HepG2 (cell line): ENCODE data around the gene TTN. TPM values are rescaled to one million over a fixed set of nuclear protein-coding genes. Genes with fewer than 3 reads are reported as not detected.

Experiments
- ATAC-seq: fragments of 200-7000 bp; cut with Tn5 transposase; 3 replicates; pipeline ENCODE4 v1.9.1; 2020; ENCODE audit warnings: mild to moderate bottlenecking, moderate library complexity
- BruUV-seq: library from RNA; stranded (reverse); fragments of 400-500 nt; replicated peaks from 2 replicates; lab custom pipeline; 2021; lab: Mats Ljungman, UMichigan
- CTCF ChIA-PET: fragments of 300-600 bp; formaldehyde crosslinking; extraction: SDS; loops from one replicate; lab custom pipeline; 2021; ENCODE audit warnings: low total read pairs, inconsistent platforms, low intra/inter-chr PET ratio; lab: Yijun Ruan, JAX
- POLR2A ChIA-PET: fragments of 350-600 bp; sonication (Branson Sonifier 250); formaldehyde crosslinking; loops from one replicate; lab custom pipeline; 2020; ENCODE audit warnings: antibody characterized with exemption, inconsistent platforms; lab: Yijun Ruan, JAX
- DNase-seq: peaks from one replicate; pipeline ENCODE4 v3.0.0-alpha.2; 2015; ENCODE audit warnings: low spot score
- FAIRE-seq: peaks from 3 replicates; lab custom pipeline; 2011; peaks lifted over from hg19 to GRCh38; lab: Jason Lieb, UNC
- H2AFZ ChIP-seq: one replicate; pipeline ENCODE4 v1.6.1; 2011; ENCODE audit warnings: low read length, inconsistent platforms
- H3K27ac ChIP-seq: fragments of 300-600 bp; 3 replicates; pipeline ENCODE4 v1.8.0; 2011; ENCODE audit warnings: mixed run types, mild to moderate bottlenecking, mixed read lengths, low read length, inconsistent platforms; ENCODE audit not compliant: insufficient read depth; ENCODE audit errors: extremely low read length
- H3K27me3 ChIP-seq, 2 experiments: fragments of 200-600 bp in 1 of 2; 2 replicates in 1 of 2; 3 replicates in 1 of 2; pipeline versions ENCODE4 v1.6.0 to v1.8.0; 2011; ENCODE audit warnings: low read length in 2 of 2, mild to moderate bottlenecking in 2 of 2, moderate library complexity in 2 of 2, inconsistent platforms in 1 of 2; ENCODE audit not compliant: insufficient read depth in 2 of 2, control insufficient read depth in 1 of 2
- H3K36me3 ChIP-seq, 2 experiments: fragments of 200-600 bp in 1 of 2; replicated peaks in 1 of 2; 2 replicates in 1 of 2; 3 replicates in 1 of 2; pipeline versions ENCODE4 v1.5.1 to v1.8.0; 2011; ENCODE audit warnings: low read length in 2 of 2, inconsistent platforms in 1 of 2; ENCODE audit not compliant: insufficient read depth in 2 of 2, control insufficient read depth in 1 of 2
- H3K4me1 ChIP-seq: 2 replicates; pipeline ENCODE4 v1.5.1; 2012; ENCODE audit warnings: low read length, inconsistent platforms; ENCODE audit not compliant: insufficient read depth
- H3K4me2 ChIP-seq: 2 replicates; pipeline ENCODE4 v1.6.0; 2011; ENCODE audit warnings: low read depth, low read length, inconsistent platforms
- H3K4me3 ChIP-seq, 3 experiments: fragments of 200-600 bp in 1 of 3; sonication (generic), shearing (Covaris generic) in 1 of 3; replicated peaks in 1 of 3; 2 replicates each; pipeline ENCODE4 v1.5.1; 2011 to 2016; ENCODE audit warnings: low read length in 3 of 3, inconsistent platforms in 2 of 3, low read depth in 2 of 3, mild to moderate bottlenecking in 2 of 3, control low read depth in 1 of 3, mixed read lengths in 1 of 3; ENCODE audit not compliant: insufficient read depth in 1 of 3
- H3K79me2 ChIP-seq: one replicate; pipeline ENCODE4 v1.6.1; 2011; ENCODE audit warnings: low read length, inconsistent platforms; ENCODE audit not compliant: insufficient read depth
- H3K9ac ChIP-seq: 2 replicates; pipeline ENCODE4 v1.6.0; 2011; ENCODE audit warnings: mild to moderate bottlenecking, low read depth, low read length, inconsistent platforms; ENCODE audit not compliant: insufficient read depth
- H3K9me3 ChIP-seq: 2 replicates; pipeline ENCODE4 v1.5.1; 2012; ENCODE audit warnings: mild to moderate bottlenecking, low read length
- H4K20me1 ChIP-seq: 2 replicates; pipeline ENCODE4 v1.6.0; 2011; ENCODE audit warnings: inconsistent platforms, mild to moderate bottlenecking, low read length, moderate library complexity; ENCODE audit not compliant: insufficient read depth
- ATF7 ChIP-seq, 2 experiments: fragments of 450-650 bp in 1 of 2; sonication (generic) in 1 of 2; formaldehyde crosslinking in 1 of 2; IDR thresholded peaks; 2 replicates each; pipeline versions ENCODE4 v1.4.0 to v1.6.1; 2016 to 2020; ENCODE audit warnings: antibody characterized with exemption in 1 of 2, mild to moderate bottlenecking in 1 of 2, missing genetic modification reagents in 1 of 2
- CREB1 ChIP-seq, 2 experiments: fragments of 450-650 bp in 1 of 2; IDR thresholded peaks; 2 replicates each; pipeline ENCODE4 v1.6.1; 2016 to 2017; ENCODE audit warnings: control low read depth in 1 of 2, mild to moderate bottlenecking in 1 of 2, missing compliant biosample characterization in 1 of 2, missing genetic modification characterization in 1 of 2
- NCOA5 ChIP-seq: sonication (generic); formaldehyde crosslinking; IDR thresholded peaks from 2 replicates; pipeline ENCODE4 v1.4.0; 2020; ENCODE audit warnings: missing genetic modification reagents
- SMAD3 ChIP-seq: sonication (generic); formaldehyde crosslinking; IDR thresholded peaks from 2 replicates; pipeline ENCODE4 v1.4.0; 2020; ENCODE audit warnings: missing genetic modification reagents
- SRSF9 ChIP-seq: fragments of 200-400 bp; formaldehyde crosslinking; IDR thresholded peaks from 2 replicates; pipeline ENCODE4 v1.6.1; 2018; ENCODE audit warnings: borderline replicate concordance, mild to moderate bottlenecking, low read depth, low read length; ENCODE audit not compliant: insufficient read depth, poor library complexity, severe bottlenecking
- ZNF660 ChIP-seq: sonication (generic); formaldehyde crosslinking; IDR thresholded peaks from 2 replicates; pipeline ENCODE4 v1.5.1; 2020; ENCODE audit warnings: mild to moderate bottlenecking, low read depth, missing genetic modification reagents, borderline replicate concordance
- ZNF773 ChIP-seq: sonication (generic); formaldehyde crosslinking; IDR thresholded peaks from 2 replicates; pipeline ENCODE4 v1.4.0; 2020; ENCODE audit warnings: missing genetic modification reagents, borderline replicate concordance
- WGBS: methylation state at CpG from one replicate; pipeline ENCODE4 v1.1.6; 2017; ENCODE audit warnings: low lambda C conversion rate; 5-methylcytosine and 5-hydroxymethylcytosine counted together
- in situ Hi-C: cut with HindIII; loops from 2 replicates; pipeline ENCODE4 v1.10.0; 2017; ENCODE audit warnings: low pct_unique_long_range_greater_than_20kb; ENCODE audit not compliant: extremely low pct_ligation_motif_present
- intact Hi-C: fragments of 100-400 bp; cut with micrococcal nuclease; formaldehyde crosslinking; loops from one replicate; pipeline ENCODE4 v1.10.0; 2022; ENCODE audit not compliant: unreplicated experiment
- polyA plus RNA-seq, 8 experiments: library from polyadenylated mRNA; depleted of rRNA in 3 of 8; stranded (reverse) in 7 of 8; unstranded in 1 of 8; fragments of >200 nt; fragmentation: Illumina TruSeq in 4 of 8; extraction: Trizol in 4 of 8; gene quantifications; 2 replicates each; pipeline versions ENCODE4 v1.2.1 to v1.2.3, GENCODE V29; 2011 to 2016; ENCODE audit warnings: low read depth in 4 of 8, missing spikeins in 1 of 8, mixed read lengths in 1 of 8; ENCODE audit not compliant: insufficient read depth in 1 of 8
- total RNA-seq, 5 experiments: library from RNA; depleted of rRNA; stranded (reverse); fragments of >200 nt; fragmentation: Illumina TruSeq; extraction: Trizol; gene quantifications; 2 replicates each; pipeline ENCODE4 v1.2.3, GENCODE V29; 2016; ENCODE audit warnings: low read depth in 1 of 5

The TTN gene
- total and polyA plus RNA-seq, 2 of the 13 experiments (the other 11 are each of a cell fraction or from before 2014, with no cell fraction given): under 0.01 TPM

- TF ChIP-seq NCOA5 (CRISPR knock-in tag) (no peak), SRSF9 (no peak), SMAD3 (CRISPR knock-in tag) (no peak), ZNF660 (CRISPR knock-in tag) (no peak)
Observed at GRCh38 chr2:178579006-178579405, 228.2 kb downstream of the TTN start (continued).

- no TSS peak for BruUV-seq
- H3K4me1 ChIP-seq: no peaks in the 10 kb centered on the region
- peak; percentile 73 for TF ChIP-seq CREB1 (IDR thresholded peaks at IDR 0.05)
- no peak for TF ChIP-seq CREB1 (CRISPR knock-in tag; IDR thresholded peaks at IDR 0.05)
- no peak for TF ChIP-seq ZNF773 (CRISPR knock-in tag)
- peak; percentile 78 for TF ChIP-seq ATF7 (IDR thresholded peaks at IDR 0.05)
- no peak for TF ChIP-seq ATF7 (CRISPR knock-in tag; IDR thresholded peaks at IDR 0.05)
- H4K20me1 ChIP-seq: no peaks in the 10 kb centered on the region
- no peak overlapping the region for H3K4me2 ChIP-seq
- H3K79me2 ChIP-seq: no peaks in the 10 kb centered on the region
- no peak overlapping the region for H3K9ac ChIP-seq
- DNase-seq (no peak), ATAC-seq (no peak), FAIRE-seq (no peak)
- 73% methylated on average over 7 of the region's 7 CpGs for WGBS
- no peaks in the 10 kb centered on the region for H3K9me3 ChIP-seq
- CTCF ChIA-PET: no interaction called here
- intact Hi-C loops: no loop called here
- H3K36me3 ChIP-seq: no peaks in the 10 kb centered on the region
- POLR2A ChIA-PET: no interaction called here
- peaks cover 0 to 3% of the 10 kb centered on the region in 2 experiments; a peak in 2 of 5 replicates for H3K27me3 ChIP-seq
- H2AFZ ChIP-seq: no peak overlapping the region
- H3K4me3 ChIP-seq: no peak overlapping the region
- in situ Hi-C loops: no loop called here
- no peak overlapping the region for H3K27ac ChIP-seq
Observed at GRCh38 chr2:178574789-178575188, 232.4 kb downstream of the TTN start.
